Measurements from ENCODE around the gene TMPRSS4. TPM values are rescaled to one million over a fixed set of nuclear protein-coding genes. Genes with fewer than 3 reads are reported as not detected.

The TMPRSS4 gene
- total RNA-seq, 2 experiments from 2014 or later = not detected

- no peak for ATAC-seq (ENCODE audit: poor library complexity)
- H3K27ac Mint-ChIP-seq = no peak overlapping the region
Observed at GRCh38 chr11:118098996-118099837, 22.3 kb downstream of the TMPRSS4 start.

GRCh38 chr11:118099838-118100556, 23.1 kb downstream of the TMPRSS4 start:
- ATAC-seq (ENCODE audit: poor library complexity) (no peak), DNase-seq (no peak)
- Mint-ChIP-seq H3K9me3 (no peaks in the 10 kb centered on the region), H3K27ac (no peak overlapping the region), H3K27me3 (no peaks in the 10 kb centered on the region), H3K36me3 (ENCODE audit: low read depth) (no peaks in the 10 kb centered on the region), H3K4me3 (no peak overlapping the region), H3K4me1 (ENCODE audit: low read depth) (no peaks in the 10 kb centered on the region)
- Histone ChIP-seq H3K9me3 (ENCODE audit: control insufficient read depth in 1 of 2, insufficient read depth in 1 of 2, low read length in 2 of 2) (no peaks in the 10 kb centered on the region), H3K27ac (ENCODE audit: low read depth in 1 of 2, low read length in 2 of 2) (no peak overlapping the region), H3K27me3 (ENCODE audit: control insufficient read depth in 1 of 2, insufficient read depth in 2 of 2, low read length in 2 of 2) (no peaks in the 10 kb centered on the region), H3K4me1 (ENCODE audit: insufficient read depth, low read length) (no peaks in the 10 kb centered on the region), H3K4me3 (ENCODE audit: low read length) (no peak overlapping the region), H3K36me3 (ENCODE audit: insufficient read depth, low read length) (no peaks in the 10 kb centered on the region)
- TF ChIP-seq CTCF (IDR thresholded peaks at IDR 0.05) = no peak
- ChIA-PET POLR2A (no interaction called here), CTCF (no interaction called here)
- intact Hi-C loops (cut with DNase I, micrococcal nuclease) = no loop called here

More at GRCh38 chr11:118098996-118099837, 22.3 kb downstream of the TMPRSS4 start:
- intact Hi-C loops (cut with DNase I, micrococcal nuclease) = no loop called here
- H3K4me3 ChIP-seq (ENCODE audit: low read length) = no peak overlapping the region
- H3K27me3 ChIP-seq (ENCODE audit: control insufficient read depth in 1 of 2, insufficient read depth in 2 of 2, low read length in 2 of 2) = no peaks in the 10 kb centered on the region
- ChIA-PET CTCF (no interaction called here), POLR2A (no interaction called here)
- H3K27ac ChIP-seq (ENCODE audit: low read depth in 1 of 2, low read length in 2 of 2) = no peak overlapping the region
- Mint-ChIP-seq H3K4me3 (no peak overlapping the region), H3K4me1 (ENCODE audit: low read depth) (no peaks in the 10 kb centered on the region), H3K27me3 (no peaks in the 10 kb centered on the region), H3K9me3 (no peaks in the 10 kb centered on the region), H3K36me3 (ENCODE audit: low read depth) (no peaks in the 10 kb centered on the region)
- H3K9me3 ChIP-seq (ENCODE audit: control insufficient read depth in 1 of 2, insufficient read depth in 1 of 2, low read length in 2 of 2) = no peaks in the 10 kb centered on the region
- H3K36me3 ChIP-seq (ENCODE audit: insufficient read depth, low read length) = no peaks in the 10 kb centered on the region
- H3K4me1 ChIP-seq (ENCODE audit: insufficient read depth, low read length) = no peaks in the 10 kb centered on the region
- no peak for DNase-seq
- TF ChIP-seq CTCF (IDR thresholded peaks at IDR 0.05) = no peak

GRCh38 chr11:118100691-118101232, 23.9 kb downstream of the TMPRSS4 start:
- no peak overlapping the region for H3K4me3 ChIP-seq (ENCODE audit: low read length)
- DNase-seq (no peak), ATAC-seq (ENCODE audit: poor library complexity) (no peak)
- Mint-ChIP-seq H3K9me3 (no peaks in the 10 kb centered on the region), H3K27ac (no peak overlapping the region), H3K4me3 (no peak overlapping the region), H3K4me1 (ENCODE audit: low read depth) (no peaks in the 10 kb centered on the region), H3K36me3 (ENCODE audit: low read depth) (no peaks in the 10 kb centered on the region), H3K27me3 (no peaks in the 10 kb centered on the region)
- no peaks in the 10 kb centered on the region for H3K4me1 ChIP-seq (ENCODE audit: insufficient read depth, low read length)
- no peak overlapping the region for H3K27ac ChIP-seq (ENCODE audit: low read depth in 1 of 2, low read length in 2 of 2)
- H3K36me3 ChIP-seq (ENCODE audit: insufficient read depth, low read length) = no peaks in the 10 kb centered on the region
- CTCF ChIA-PET = no interaction called here
- POLR2A ChIA-PET = no interaction called here
- intact Hi-C loops (cut with DNase I, micrococcal nuclease) = no loop called here
- TF ChIP-seq CTCF (IDR thresholded peaks at IDR 0.05) = no peak
- no peaks in the 10 kb centered on the region for H3K9me3 ChIP-seq (ENCODE audit: control insufficient read depth in 1 of 2, insufficient read depth in 1 of 2, low read length in 2 of 2)
- no peaks in the 10 kb centered on the region for H3K27me3 ChIP-seq (ENCODE audit: control insufficient read depth in 1 of 2, insufficient read depth in 2 of 2, low read length in 2 of 2)

Measured in CD4-positive, alpha-beta T cell (primary cell).